GM13977 (cell line): ENCODE results near the gene MED13L.

Source experiments
- DNase-seq: peaks from one replicate; pipeline ENCODE4 v3.0.0; 2012; ENCODE audit warnings: low spot score
- CTCF ChIP-seq: IDR thresholded peaks from 2 replicates; pipeline ENCODE4 v1.5.1; 2012; ENCODE audit warnings: mild to moderate bottlenecking, control low read depth; ENCODE audit not compliant: insufficient read depth; ENCODE audit errors: extremely low read depth, missing control alignments
- in situ Hi-C: fragments of 300-500 bp; cut with MboI; formaldehyde crosslinking; loops from one replicate; pipeline ENCODE4 v1.12.0; 2022; ENCODE audit warnings: low sequenced_read_pairs, low pct_unique_long_range_greater_than_20kb, mixed read lengths, inconsistent platforms; ENCODE audit not compliant: unreplicated experiment

The MED13L gene

GRCh38 chr12:116186482-116187150 is 90.9 kb downstream of the MED13L start:
- DNase-seq = no peak
- no peak for TF ChIP-seq CTCF
- in situ Hi-C loops = no loop called here

- no peak for TF ChIP-seq CTCF
- DNase-seq = no peak
- in situ Hi-C loops = no loop called here
These were observed 92.7 kb downstream of the MED13L start for GRCh38 chr12:116184763-116185162.

- in situ Hi-C loops = no loop called here
- no peak for DNase-seq
- no peak for TF ChIP-seq CTCF
These were observed 93.8 kb downstream of the MED13L start for GRCh38 chr12:116183741-116184141.

GRCh38 chr12:116182359-116183063 is 95.0 kb downstream of the MED13L start:
- in situ Hi-C loops = no loop called here
- TF ChIP-seq CTCF = no peak
- DNase-seq = no peak

GRCh38 chr12:116180448-116180847 is 97.0 kb downstream of the MED13L start:
- in situ Hi-C loops = no loop called here
- TF ChIP-seq CTCF = no peak
- no peak for DNase-seq

GRCh38 chr12:116179384-116179783 is 98.1 kb downstream of the MED13L start:
- no peak for TF ChIP-seq CTCF
- in situ Hi-C loops = no loop called here
- DNase-seq = no peak
